HAP-1 (cell line): Measurements from ENCODE around the gene THOC6.

Source experiments
- DNase-seq, 2 experiments: peaks; one replicate each; pipeline ENCODE4 v3.0.0-alpha.2; 2016 to 2020; ENCODE audit warnings: low spot score in 2 of 2
- H3K27me3 ChIP-seq: fragments of 250-450 bp; sonication (Bioruptor Pico); 2 replicates; pipeline ENCODE4 v1.5.1; 2020; ENCODE audit warnings: low read depth, mild to moderate bottlenecking, moderate library complexity
- H3K36me3 ChIP-seq: fragments of 250-450 bp; sonication (Bioruptor Pico); replicated peaks from 2 replicates; pipeline ENCODE4 v1.5.1; 2020; ENCODE audit warnings: mild to moderate bottlenecking
- H3K4me1 ChIP-seq: fragments of 250-450 bp; sonication (Bioruptor Pico); 2 replicates; pipeline ENCODE4 v1.5.1; 2020; ENCODE audit warnings: mild to moderate bottlenecking
- H3K4me3 ChIP-seq: fragments of 250-450 bp; sonication (Bioruptor Pico); 2 replicates; pipeline ENCODE4 v1.5.1; 2020; ENCODE audit warnings: mild to moderate bottlenecking, moderate library complexity
- H3K9me3 ChIP-seq: fragments of 250-450 bp; sonication (Bioruptor Pico); 2 replicates; pipeline ENCODE4 v1.5.1; 2020; ENCODE audit warnings: mild to moderate bottlenecking, moderate library complexity
- in situ Hi-C: fragments of 300-500 bp; cut with MboI; formaldehyde crosslinking; loops from 3 replicates; pipeline ENCODE4 v1.14.3; 2020; ENCODE audit warnings: low sequenced_read_pairs, inconsistent platforms, mixed read lengths

Gene THOC6

DNA sequence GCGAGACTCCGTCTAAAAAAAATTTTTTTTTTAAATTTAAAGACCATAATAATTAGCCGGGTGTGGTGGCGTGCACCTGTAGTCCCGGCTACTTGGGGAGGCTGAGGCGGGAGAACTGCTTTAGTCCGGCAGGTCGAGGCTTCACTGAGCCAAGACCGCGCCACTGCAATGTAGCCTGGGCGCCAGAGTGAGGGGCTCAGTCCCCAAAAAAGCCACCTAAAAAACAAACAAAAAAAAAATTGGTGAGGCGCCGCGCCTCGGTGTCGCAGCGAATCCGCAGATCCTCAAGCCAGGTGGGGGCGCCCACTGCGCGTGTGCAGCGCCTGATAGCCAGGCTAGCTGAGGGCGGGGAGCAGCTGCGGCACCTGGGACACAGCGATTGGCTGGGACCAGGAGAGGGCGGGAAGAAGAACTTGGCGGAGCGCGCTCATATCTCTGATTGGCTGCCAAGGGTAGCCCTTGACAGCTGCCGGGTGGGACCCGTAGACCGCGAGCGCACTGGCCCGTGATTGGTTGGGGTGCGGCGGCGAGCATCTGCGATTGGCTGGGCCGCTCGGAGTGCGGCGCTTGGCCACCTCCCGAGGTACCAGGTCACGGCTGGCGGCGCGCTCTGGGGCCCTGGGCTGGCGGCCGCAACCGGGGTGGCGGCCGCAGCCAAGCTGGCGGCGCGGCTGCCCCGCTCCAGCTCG, 20.1 kb upstream of the THOC6 start:
- no peaks in the 10 kb centered on the region for H3K9me3 ChIP-seq
- no peaks in the 10 kb centered on the region for H3K36me3 ChIP-seq
- peak overlapping the region; percentile 12 for H3K4me3 ChIP-seq
- no peaks in the 10 kb centered on the region for H3K27me3 ChIP-seq
- peak; percentile 97 to 98 for DNase-seq
- in situ Hi-C loops = no loop called here
- peaks cover 18% of the 10 kb centered on the region for H3K4me1 ChIP-seq

DNA sequence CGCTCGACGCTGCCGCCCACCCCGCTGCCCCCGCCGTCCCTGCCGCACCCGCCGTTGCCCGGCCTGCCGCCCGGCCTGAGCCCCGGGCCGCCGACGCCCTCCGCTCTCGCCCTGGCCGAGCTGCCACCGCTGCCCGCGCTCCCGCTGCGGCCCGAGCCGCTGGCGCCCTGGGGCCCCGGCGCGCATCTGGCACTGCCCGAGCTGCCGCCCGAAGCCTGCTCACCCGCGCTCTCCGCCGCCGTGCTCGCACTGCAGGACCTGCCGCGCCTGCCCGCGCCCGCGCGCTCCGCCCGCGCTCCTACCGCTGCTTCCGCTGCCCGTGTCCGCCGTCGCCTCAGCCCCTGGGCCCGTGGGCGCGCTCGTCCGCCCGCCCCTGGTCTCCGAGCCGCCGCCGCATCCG, 19.5 kb upstream of the THOC6 start:
- DNase-seq = peak in 1 of 2 experiments; percentile 39
- in situ Hi-C loops = no loop called here
- Histone ChIP-seq H3K4me1 (peaks cover 19% of the 10 kb centered on the region), H3K27me3 (no peaks in the 10 kb centered on the region), H3K9me3 (no peaks in the 10 kb centered on the region), H3K4me3 (no peak overlapping the region), H3K36me3 (no peaks in the 10 kb centered on the region)

DNA sequence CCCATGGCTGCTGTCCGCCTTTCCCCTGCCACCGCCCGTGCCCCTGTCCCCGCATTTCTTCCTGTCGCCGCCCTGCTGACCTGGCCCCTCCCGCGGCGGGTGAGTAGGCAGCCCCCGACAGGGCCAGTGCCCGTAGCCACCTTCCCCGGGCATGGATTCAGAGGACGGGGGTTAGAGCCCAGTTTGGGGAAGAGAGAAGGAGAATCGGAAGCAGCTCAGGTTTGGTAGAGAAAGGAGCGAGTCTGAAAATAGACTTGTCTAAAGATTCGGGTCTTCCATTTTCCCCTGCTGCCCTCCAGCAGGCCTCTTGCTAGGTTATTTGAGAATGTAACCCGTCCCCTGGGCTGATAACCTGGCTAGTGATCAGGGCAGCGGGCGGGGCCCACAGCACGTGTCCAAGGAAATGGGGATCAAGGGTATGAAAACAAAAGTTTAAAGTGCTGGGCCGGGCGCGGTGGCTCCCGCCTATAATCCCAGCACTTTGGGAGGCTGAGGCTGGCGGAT, 19.0 kb upstream of the THOC6 start:
- H3K4me3 ChIP-seq = peak overlapping the region; percentile 37
- peaks cover 19% of the 10 kb centered on the region for H3K4me1 ChIP-seq
- no peaks in the 10 kb centered on the region for H3K9me3 ChIP-seq
- in situ Hi-C loops = no loop called here
- no peaks in the 10 kb centered on the region for H3K27me3 ChIP-seq
- no peaks in the 10 kb centered on the region for H3K36me3 ChIP-seq
- peak in 1 of 2 experiments; percentile 51 for DNase-seq

DNA sequence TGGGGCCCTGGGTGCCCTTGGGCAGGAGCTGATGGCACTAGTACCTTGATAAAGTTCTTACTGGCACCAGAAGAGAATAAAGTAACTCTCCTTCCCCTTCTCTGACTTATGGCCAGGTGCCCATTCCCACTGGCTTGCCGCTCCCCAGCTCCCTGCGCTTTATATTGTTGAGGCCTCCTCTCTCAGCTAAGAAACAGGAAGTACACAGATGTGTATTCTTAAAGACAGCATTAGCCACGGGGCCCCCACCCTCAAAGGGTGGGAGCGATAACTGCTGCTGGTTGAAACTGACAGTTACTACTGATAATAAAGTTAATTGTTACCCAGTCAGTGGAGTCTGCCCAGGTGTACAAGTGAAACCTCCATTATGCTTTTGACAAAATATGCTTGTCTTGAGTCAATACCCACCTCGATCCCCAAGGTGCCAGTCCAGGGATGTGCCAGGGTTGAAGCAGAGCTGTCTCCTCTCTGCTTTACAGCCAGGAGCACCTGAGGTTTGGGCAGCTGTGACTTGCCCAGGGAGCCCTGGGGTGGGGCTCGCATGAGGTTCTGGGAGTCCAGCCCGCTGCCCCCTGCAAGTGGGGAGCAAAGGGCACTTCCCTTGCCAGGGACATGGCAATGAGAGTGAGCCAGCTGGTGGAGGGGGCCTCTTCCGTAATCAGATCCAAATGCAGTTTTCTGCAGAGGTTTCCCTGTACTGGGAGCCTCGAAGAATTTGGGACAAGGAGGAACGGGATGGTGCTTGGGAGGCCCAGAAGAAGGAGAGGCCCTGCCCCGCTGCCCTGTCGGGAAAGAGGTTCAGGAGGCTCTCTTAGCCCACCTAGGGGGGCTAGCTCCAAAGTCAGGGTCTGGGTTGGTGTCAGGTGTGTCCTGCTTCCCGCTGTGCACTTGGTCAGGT, 16.5 kb upstream of the THOC6 start:
- Histone ChIP-seq H3K4me1 (peaks cover 19% of the 10 kb centered on the region), H3K4me3 (no peak overlapping the region), H3K36me3 (no peaks in the 10 kb centered on the region), H3K27me3 (no peaks in the 10 kb centered on the region), H3K9me3 (no peaks in the 10 kb centered on the region)
- DNase-seq = no peak
- in situ Hi-C loops = no loop called here

DNA sequence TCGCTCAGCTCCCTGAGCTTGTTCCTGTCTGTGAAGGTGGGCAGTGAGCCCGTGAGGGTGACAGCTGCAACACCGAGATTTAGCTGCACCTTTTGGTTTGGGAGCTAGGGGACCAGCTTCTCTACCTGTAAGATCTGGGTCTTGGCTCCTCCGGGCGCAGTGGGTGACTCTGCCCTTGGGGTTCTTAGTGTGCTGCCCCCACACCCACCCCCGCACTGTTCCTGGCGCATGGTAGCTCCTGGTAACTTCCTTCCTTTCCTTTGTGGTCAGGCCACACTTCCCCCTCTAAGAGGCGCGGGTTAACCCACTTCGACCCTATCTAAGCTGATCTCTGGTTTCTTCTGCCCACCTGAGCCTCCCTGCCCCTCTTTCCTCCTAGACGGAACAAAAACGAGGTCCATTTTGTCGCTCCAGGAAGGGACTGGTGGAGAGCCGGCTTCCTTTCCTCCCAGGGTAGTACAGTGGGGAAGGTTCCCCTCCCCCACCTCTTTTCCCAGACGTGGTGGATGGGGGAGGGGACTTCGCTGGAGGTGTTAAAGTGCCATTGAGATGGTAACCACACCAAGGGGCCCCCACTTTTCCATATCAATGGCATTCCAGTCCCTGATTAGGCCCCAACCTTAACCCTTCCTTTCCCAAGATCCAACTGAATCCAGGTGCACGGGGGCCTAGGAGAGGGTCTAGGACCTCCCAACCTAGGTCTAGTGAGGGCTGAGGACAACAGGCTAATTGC, 15.7 kb upstream of the THOC6 start:
- Histone ChIP-seq H3K9me3 (no peaks in the 10 kb centered on the region), H3K4me3 (no peak overlapping the region), H3K36me3 (no peaks in the 10 kb centered on the region), H3K4me1 (peaks cover 19% of the 10 kb centered on the region), H3K27me3 (no peaks in the 10 kb centered on the region)
- in situ Hi-C loops = no loop called here
- peak; percentile 62 to 74 for DNase-seq

- Histone ChIP-seq H3K4me3 (no peak overlapping the region), H3K4me1 (peaks cover 19% of the 10 kb centered on the region), H3K9me3 (no peaks in the 10 kb centered on the region), H3K27me3 (no peaks in the 10 kb centered on the region), H3K36me3 (no peaks in the 10 kb centered on the region)
- in situ Hi-C loops = no loop called here
- no peak for DNase-seq
Observed at GRCh38 chr16:3008690-3009037, 15.2 kb upstream of the THOC6 start.

GRCh38 chr16:3009568-3010390, 14.1 kb upstream of the THOC6 start:
- H3K9me3 ChIP-seq = no peaks in the 10 kb centered on the region
- H3K36me3 ChIP-seq = no peaks in the 10 kb centered on the region
- peaks cover 19% of the 10 kb centered on the region for H3K4me1 ChIP-seq
- in situ Hi-C loops = no loop called here
- no peaks in the 10 kb centered on the region for H3K27me3 ChIP-seq
- no peak for DNase-seq
- H3K4me3 ChIP-seq = no peak overlapping the region

GRCh38 chr16:3010510-3010909, 13.3 kb upstream of the THOC6 start:
- H3K36me3 ChIP-seq = no peaks in the 10 kb centered on the region
- H3K4me3 ChIP-seq = no peak overlapping the region
- no peaks in the 10 kb centered on the region for H3K27me3 ChIP-seq
- H3K9me3 ChIP-seq = no peaks in the 10 kb centered on the region
- in situ Hi-C loops = no loop called here
- peaks cover 15% of the 10 kb centered on the region for H3K4me1 ChIP-seq
- no peak for DNase-seq

- no peak for DNase-seq
- no peaks in the 10 kb centered on the region for H3K9me3 ChIP-seq
- H3K27me3 ChIP-seq = no peaks in the 10 kb centered on the region
- peaks cover 15% of the 10 kb centered on the region for H3K4me1 ChIP-seq
- in situ Hi-C loops = no loop called here
- H3K36me3 ChIP-seq = no peaks in the 10 kb centered on the region
- H3K4me3 ChIP-seq = no peak overlapping the region
Observed at GRCh38 chr16:3012246-3012645, 11.6 kb upstream of the THOC6 start.

- no peak within 1 kb of the TSS for H3K4me3 ChIP-seq
- in situ Hi-C loops = no loop called here
- no peak for DNase-seq
- H3K27me3 ChIP-seq = no peaks in the 10 kb centered on the region
- H3K36me3 ChIP-seq = no peaks in the 10 kb centered on the region
- H3K4me1 ChIP-seq = peaks cover 9% of the 10 kb centered on the region
- no peaks in the 10 kb centered on the region for H3K9me3 ChIP-seq
Observed at GRCh38 chr16:3012828-3013420, 10.9 kb upstream of the THOC6 start, which contains the start of gene CLDN9. TSS of gene CLDN9 (plus strand) at chr16:3012923. CDS start at chr16:3013363, 440 bp downstream.

DNA sequence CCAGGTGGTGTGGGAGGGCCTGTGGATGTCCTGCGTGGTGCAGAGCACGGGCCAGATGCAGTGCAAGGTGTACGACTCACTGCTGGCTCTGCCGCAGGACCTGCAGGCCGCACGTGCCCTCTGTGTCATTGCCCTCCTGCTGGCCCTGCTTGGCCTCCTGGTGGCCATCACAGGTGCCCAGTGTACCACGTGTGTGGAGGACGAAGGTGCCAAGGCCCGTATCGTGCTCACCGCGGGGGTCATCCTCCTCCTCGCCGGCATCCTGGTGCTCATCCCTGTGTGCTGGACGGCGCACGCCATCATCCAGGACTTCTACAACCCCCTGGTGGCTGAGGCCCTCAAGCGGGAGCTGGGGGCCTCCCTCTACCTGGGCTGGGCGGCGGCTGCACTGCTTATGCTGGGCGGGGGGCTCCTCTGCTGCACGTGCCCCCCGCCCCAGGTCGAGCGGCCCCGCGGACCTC, 10.3 kb upstream of the THOC6 start:
- Histone ChIP-seq H3K36me3 (no peaks in the 10 kb centered on the region), H3K4me1 (peaks cover 3% of the 10 kb centered on the region), H3K9me3 (no peaks in the 10 kb centered on the region), H3K4me3 (no peak overlapping the region), H3K27me3 (no peaks in the 10 kb centered on the region)
- DNase-seq = no peak
- in situ Hi-C loops = no loop called here

- Histone ChIP-seq H3K4me1 (no peaks in the 10 kb centered on the region), H3K36me3 (no peaks in the 10 kb centered on the region), H3K27me3 (no peaks in the 10 kb centered on the region), H3K4me3 (no peak overlapping the region), H3K9me3 (no peaks in the 10 kb centered on the region)
- in situ Hi-C loops = no loop called here
- no peak for DNase-seq
Observed at GRCh38 chr16:3013998-3014690, 9.7 kb upstream of the THOC6 start.
